Stomach (tissue), 4 donors: ENCODE data around the gene TBCD.

Experiments used
- CTCF ChIP-seq, 7 experiments: fragments of 450-650 bp in 4 of 7; fragments of 200-600 bp in 3 of 7; sonication (generic) in 3 of 7; IDR thresholded peaks; one replicate each; pipeline ENCODE4 v1.5.1; 2016 to 2019; ENCODE audit warnings: antibody characterized with exemption in 7 of 7, control low read depth in 2 of 7, mild to moderate bottlenecking in 1 of 7
- EP300 ChIP-seq: sonication (generic); formaldehyde crosslinking; IDR thresholded peaks from one replicate; pipeline ENCODE4 v1.6.1; 2017; ENCODE audit warnings: antibody characterized with exemption
- POLR2A ChIP-seq, 4 donors: fragments of 450-650 bp; IDR thresholded peaks; one replicate each; pipeline ENCODE4 v1.6.1; 2016; ENCODE audit warnings: antibody characterized with exemption in 4 of 4, control low read depth in 2 of 4, mild to moderate bottlenecking in 1 of 4, moderate library complexity in 1 of 4
- POLR2AphosphoS5 ChIP-seq, 3 donors: sonication (generic); formaldehyde crosslinking; IDR thresholded peaks; one replicate each; pipeline ENCODE4 v1.6.1; 2016; ENCODE audit warnings: antibody characterized with exemption in 3 of 3

- TF ChIP-seq CTCF (IDR thresholded peaks at IDR 0.05): no peak
- no peak for TF ChIP-seq POLR2A (IDR thresholded peaks at IDR 0.05)
- no peak for TF ChIP-seq POLR2AphosphoS5 (IDR thresholded peaks at IDR 0.05)
- no peak for TF ChIP-seq EP300
These were observed 189.4 kb downstream of the TBCD start for GRCh38 chr17:82941021-82942001.
